Transverse colon (tissue), 4 donors: ENCODE data around the gene TAS1R1. TPM values are rescaled to one million over a fixed set of nuclear protein-coding genes. Genes with fewer than 3 reads are reported as not detected.

Experiments used
- DNase-seq: peaks from one replicate; pipeline ENCODE4 v3.0.0-alpha.2; 2019
- H3K27ac ChIP-seq, 4 donors: fragments of 200-600 bp; sonication (generic); 2 replicates each; pipeline ENCODE4 v1.5.1; 2016 to 2018; ENCODE audit warnings: inconsistent platforms in 4 of 4
- H3K27me3 ChIP-seq: fragments of 200-600 bp; sonication (generic); 2 replicates; pipeline ENCODE4 v1.5.1; 2017; ENCODE audit warnings: inconsistent platforms
- H3K36me3 ChIP-seq, 4 donors: fragments of 200-600 bp; sonication (generic); 2 replicates each; pipeline ENCODE4 v1.5.1; 2017 to 2019; ENCODE audit warnings: inconsistent platforms in 4 of 4
- H3K4me1 ChIP-seq, 4 donors: fragments of 200-600 bp; sonication (generic); 2 replicates each; pipeline ENCODE4 v1.5.1; 2017 to 2020; ENCODE audit warnings: inconsistent platforms in 4 of 4
- H3K4me3 ChIP-seq, 4 donors: fragments of 200-600 bp; sonication (generic); 1 replicate in 1 of 4; 2 replicates in 3 of 4; pipeline versions ENCODE4 v1.5.1 to v1.6.1; 2017 to 2019; ENCODE audit warnings: inconsistent platforms in 4 of 4
- H3K9me3 ChIP-seq, 2 donors: fragments of 200-600 bp; sonication (generic); 2 replicates each; pipeline ENCODE4 v1.5.1; 2017 to 2019; ENCODE audit warnings: inconsistent platforms in 2 of 2
- EP300 ChIP-seq: sonication (generic); formaldehyde crosslinking; IDR thresholded peaks from one replicate; pipeline ENCODE4 v1.6.1; 2017; ENCODE audit warnings: antibody characterized with exemption, low read depth
- POLR2A ChIP-seq: fragments of 450-650 bp; IDR thresholded peaks from one replicate; pipeline ENCODE4 v1.6.1; 2016; ENCODE audit warnings: antibody characterized with exemption, mild to moderate bottlenecking, moderate library complexity
- POLR2AphosphoS5 ChIP-seq, 3 donors: sonication (generic); formaldehyde crosslinking; IDR thresholded peaks; one replicate each; pipeline ENCODE4 v1.6.1; 2016; ENCODE audit warnings: antibody characterized with exemption in 3 of 3
- WGBS, 2 donors: methylation state at CpG; one replicate each; pipeline ENCODE4 v1.1.5; 2018; ENCODE audit warnings: low coverage in 1 of 2; 5-methylcytosine and 5-hydroxymethylcytosine counted together
- in situ Hi-C, 4 donors: fragments of 200-750 bp; cut with MboI; loops; one replicate each; pipeline versions ENCODE4 v1.15.0 to v1.15.1; 2017; ENCODE audit warnings: low sequenced_read_pairs in 3 of 4, low pct_ligation_motif_present in 1 of 4, low pct_unique_long_range_greater_than_20kb in 1 of 4
- intact Hi-C: fragments of 100-400 bp; cut with DNase I; formaldehyde crosslinking; loops from one replicate; pipeline ENCODE4 v1.15.1; 2023; ENCODE audit warnings: low total_unique reads
- total RNA-seq, 4 donors: library from RNA; depleted of rRNA; stranded (reverse); fragments of >200 nt; gene quantifications; one replicate each; pipeline ENCODE4 v1.1.0, GENCODE V29; 2016
- TF ChIP-seq, protein P1 (sequence below), 5 experiments: fragments of 200-600 bp in 3 of 5; fragments of 450-650 bp in 2 of 5; sonication (generic) in 3 of 5; IDR thresholded peaks; 1 replicate in 2 of 5; 2 replicates in 3 of 5; pipeline ENCODE4 v1.5.1; 2016 to 2017; ENCODE audit warnings: antibody characterized with exemption in 5 of 5, inconsistent platforms in 3 of 5, mild to moderate bottlenecking in 2 of 5, moderate library complexity in 1 of 5

The TAS1R1 gene
- total RNA-seq, 4 donors from 2014 or later = 0.48 TPM; not detected in 3

GRCh38 chr1:6587261-6588005 lies 32.3 kb downstream of the TAS1R1 start:
- TF ChIP-seq POLR2A = no peak
- no peak for TF ChIP-seq POLR2AphosphoS5 (IDR thresholded peaks at IDR 0.05)
- TF ChIP-seq, protein P1, sequence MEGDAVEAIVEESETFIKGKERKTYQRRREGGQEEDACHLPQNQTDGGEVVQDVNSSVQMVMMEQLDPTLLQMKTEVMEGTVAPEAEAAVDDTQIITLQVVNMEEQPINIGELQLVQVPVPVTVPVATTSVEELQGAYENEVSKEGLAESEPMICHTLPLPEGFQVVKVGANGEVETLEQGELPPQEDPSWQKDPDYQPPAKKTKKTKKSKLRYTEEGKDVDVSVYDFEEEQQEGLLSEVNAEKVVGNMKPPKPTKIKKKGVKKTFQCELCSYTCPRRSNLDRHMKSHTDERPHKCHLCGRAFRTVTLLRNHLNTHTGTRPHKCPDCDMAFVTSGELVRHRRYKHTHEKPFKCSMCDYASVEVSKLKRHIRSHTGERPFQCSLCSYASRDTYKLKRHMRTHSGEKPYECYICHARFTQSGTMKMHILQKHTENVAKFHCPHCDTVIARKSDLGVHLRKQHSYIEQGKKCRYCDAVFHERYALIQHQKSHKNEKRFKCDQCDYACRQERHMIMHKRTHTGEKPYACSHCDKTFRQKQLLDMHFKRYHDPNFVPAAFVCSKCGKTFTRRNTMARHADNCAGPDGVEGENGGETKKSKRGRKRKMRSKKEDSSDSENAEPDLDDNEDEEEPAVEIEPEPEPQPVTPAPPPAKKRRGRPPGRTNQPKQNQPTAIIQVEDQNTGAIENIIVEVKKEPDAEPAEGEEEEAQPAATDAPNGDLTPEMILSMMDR (IDR thresholded peaks at IDR 0.05) = no peak
- no peak for TF ChIP-seq EP300
- Histone ChIP-seq H3K27ac (peak overlapping the region in 1 of 4 donors; percentile 10), H3K9me3 (no peaks in the 10 kb centered on the region), H3K4me1 (peaks cover 0 to 24% (median 14%) of the 10 kb centered on the region in 4 donors), H3K27me3 (no peaks in the 10 kb centered on the region), H3K36me3 (peaks cover 0 to 16% (median 4%) of the 10 kb centered on the region in 4 donors), H3K4me3 (no peak overlapping the region)
- DNase-seq = no peak
- WGBS, 2 donors = 65% methylated on average over 13 of the region's 13 CpGs; no CpG with 5 or more reads in 1 of the 2 donors
- in situ Hi-C loops = no loop called here
- intact Hi-C loops = no loop called here

GRCh38 chr1:6588128-6588892 lies 33.2 kb downstream of the TAS1R1 start:
- intact Hi-C loops = no loop called here
- DNase-seq = no peak
- no peak for TF ChIP-seq EP300
- TF ChIP-seq POLR2AphosphoS5 (IDR thresholded peaks at IDR 0.05) = no peak
- TF ChIP-seq, protein P1 (IDR thresholded peaks at IDR 0.05) = no peak
- TF ChIP-seq POLR2A = no peak
- Histone ChIP-seq H3K27ac (no peak overlapping the region), H3K36me3 (peaks cover 0 to 20% (median 10%) of the 10 kb centered on the region in 4 donors), H3K4me3 (no peak overlapping the region), H3K27me3 (no peaks in the 10 kb centered on the region), H3K9me3 (no peaks in the 10 kb centered on the region), H3K4me1 (peaks cover 0 to 15% (median 6%) of the 10 kb centered on the region in 4 donors)
- 88% methylated on average over 25 of the region's 25 CpGs; no CpG with 5 or more reads in 1 of the 2 donors for WGBS, 2 donors
- in situ Hi-C loops = no loop called here

DNA sequence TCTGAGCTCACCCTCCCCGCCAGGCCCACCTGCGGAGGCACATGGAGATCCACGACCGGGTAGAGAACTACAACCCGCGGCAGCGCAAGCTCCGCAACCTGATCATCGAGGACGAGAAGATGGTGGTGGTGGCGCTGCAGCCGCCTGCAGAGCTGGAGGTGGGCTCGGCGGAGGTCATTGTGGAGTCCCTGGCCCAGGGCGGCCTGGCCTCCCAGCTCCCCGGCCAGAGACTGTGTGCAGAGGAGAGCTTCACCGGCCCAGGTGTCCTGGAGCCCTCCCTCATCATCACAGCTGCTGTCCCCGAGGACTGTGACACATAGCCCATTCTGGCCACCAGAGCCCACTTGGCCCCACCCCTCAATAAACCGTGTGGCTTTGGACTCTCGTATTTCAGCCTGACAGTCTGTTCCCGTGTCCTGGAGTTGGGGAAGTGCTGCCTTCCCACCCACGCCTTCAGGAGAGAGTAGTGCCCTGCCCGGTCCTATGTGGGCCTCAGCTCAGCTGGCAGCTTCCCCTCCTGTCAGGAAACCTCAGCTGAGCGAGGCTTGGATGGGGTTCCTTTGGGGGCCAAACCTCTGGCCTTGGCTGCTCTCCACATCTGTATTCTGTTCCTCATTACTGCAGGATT lies 33.9 kb downstream of the TAS1R1 start:
- no peaks in the 10 kb centered on the region for H3K27me3 ChIP-seq
- TF ChIP-seq POLR2A (no peak), POLR2AphosphoS5 (IDR thresholded peaks at IDR 0.05) (no peak), EP300 (no peak)
- TF ChIP-seq, protein P1 (IDR thresholded peaks at IDR 0.05) = no peak
- no peak overlapping the region for H3K27ac ChIP-seq
- peaks cover 0 to 27% (median 13%) of the 10 kb centered on the region in 4 donors for H3K36me3 ChIP-seq
- DNase-seq = no peak
- intact Hi-C loops = no loop called here
- peaks cover 0 to 14% (median 6%) of the 10 kb centered on the region in 4 donors for H3K4me1 ChIP-seq
- H3K4me3 ChIP-seq = no peak overlapping the region
- H3K9me3 ChIP-seq = no peaks in the 10 kb centered on the region
- WGBS, 2 donors = 40 to 85% methylated on average over 2 to 23 of the region's 24 CpGs
- in situ Hi-C loops = no loop called here

GRCh38 chr1:6590046-6590445 lies 34.9 kb downstream of the TAS1R1 start:
- in situ Hi-C loops = no loop called here
- 84% methylated on average over 7 of the region's 7 CpGs; no CpG with 5 or more reads in 1 of the 2 donors for WGBS, 2 donors
- no peak for TF ChIP-seq POLR2A
- TF ChIP-seq EP300 = no peak
- TF ChIP-seq POLR2AphosphoS5 (IDR thresholded peaks at IDR 0.05) = no peak
- TF ChIP-seq, protein P1 (IDR thresholded peaks at IDR 0.05) = no peak
- H3K4me1 ChIP-seq = peaks cover 0 to 17% (median 9%) of the 10 kb centered on the region in 4 donors
- intact Hi-C loops = no loop called here
- H3K9me3 ChIP-seq = no peaks in the 10 kb centered on the region
- no peak overlapping the region for H3K27ac ChIP-seq
- H3K27me3 ChIP-seq = no peaks in the 10 kb centered on the region
- H3K4me3 ChIP-seq = no peak overlapping the region
- H3K36me3 ChIP-seq = peaks cover 0 to 33% (median 14%) of the 10 kb centered on the region in 4 donors
- no peak for DNase-seq
